A549 (cell line): ENCODE data around the gene CAP2. TPM values are rescaled to one million over a fixed set of nuclear protein-coding genes. Genes with fewer than 3 reads are reported as not detected.

Experiments used
- ATAC-seq, 2 experiments: fragments of 200-7000 bp in 1 of 2; fragments of >200 bp in 1 of 2; cut with Nextera tagmentation in 1 of 2; cut with Tn5 transposase in 1 of 2; 3 replicates each; pipeline versions ENCODE4 v1.8.0 to v1.9.1; 2018 to 2020; ENCODE audit warnings: mild to moderate bottlenecking in 1 of 2, moderate library complexity in 1 of 2
- CTCF ChIA-PET: fragments of 300-600 bp; sonication (Branson Sonifier 250); formaldehyde crosslinking; extraction: SDS; loops from one replicate; lab custom pipeline; 2021; ENCODE audit warnings: antibody characterized with exemption, inconsistent platforms; lab: Yijun Ruan, JAX
- POLR2A ChIA-PET: fragments of 350-600 bp; formaldehyde crosslinking; extraction: SDS; loops from one replicate; lab custom pipeline; 2021; ENCODE audit warnings: antibody characterized with exemption, inconsistent platforms; lab: Yijun Ruan, JAX
- DNase-seq, 2 experiments: peaks; one replicate each; pipeline versions ENCODE4 v3.0.0 to v3.0.0-alpha.2; 2011 to 2016; ENCODE audit warnings: low read depth in 1 of 2, low spot score in 1 of 2
- FAIRE-seq: peaks from 2 replicates; lab custom pipeline; 2011; peaks lifted over from hg19 to GRCh38; lab: Jason Lieb, UNC
- H3K27ac ChIP-seq, 2 experiments: fragments of >200 bp; sonication (Bioruptor Twin); formaldehyde crosslinking; 3 replicates each; pipeline ENCODE4 v1.5.1; 2016 to 2017
- H3K4me1 ChIP-seq: fragments of >200 bp; sonication (Bioruptor Twin); formaldehyde crosslinking; 3 replicates; pipeline ENCODE4 v1.6.1; 2016
- H3K4me2 ChIP-seq: fragments of >200 bp; sonication (Bioruptor Twin); formaldehyde crosslinking; 3 replicates; pipeline ENCODE4 v1.6.1; 2016
- H3K4me3 ChIP-seq: fragments of >200 bp; sonication (Bioruptor Twin); formaldehyde crosslinking; 3 replicates; pipeline ENCODE4 v1.5.1; 2016
- H3K9me3 ChIP-seq: fragments of >200 bp; sonication (Bioruptor Twin); formaldehyde crosslinking; 3 replicates; pipeline ENCODE4 v1.6.1; 2016
- CBX2 ChIP-seq: fragments of 200-600 bp; sonication (generic); IDR thresholded peaks from 2 replicates; pipeline ENCODE4 v1.6.1; 2016; ENCODE audit warnings: low read depth, mild to moderate bottlenecking, borderline replicate concordance
- CBX8 ChIP-seq: fragments of 200-600 bp; sonication (generic); IDR thresholded peaks from 2 replicates; pipeline ENCODE4 v1.6.1; 2016
- CEBPB ChIP-seq, 2 experiments: fragments of >200 bp in 1 of 2; sonication (Bioruptor Twin) in 1 of 2; formaldehyde crosslinking in 1 of 2; IDR thresholded peaks; 2 replicates each; pipeline ENCODE4 v1.6.1; 2012 to 2016
- CHD4 ChIP-seq: fragments of 200-600 bp; sonication (generic); IDR thresholded peaks from 2 replicates; pipeline ENCODE4 v1.6.1; 2016; ENCODE audit warnings: antibody characterized with exemption, mild to moderate bottlenecking, borderline replicate concordance
- EHF ChIP-seq: fragments of 250-450 bp; sonication (Bioruptor Pico); IDR thresholded peaks from 2 replicates; pipeline ENCODE4 v1.5.0; 2020; ENCODE audit warnings: mild to moderate bottlenecking
- ESRRA ChIP-seq: fragments of 150-350 bp; IDR thresholded peaks from 2 replicates; pipeline ENCODE4 v1.6.1; 2014; ENCODE audit warnings: mild to moderate bottlenecking, low read length, borderline replicate concordance
- FOSB ChIP-seq: fragments of 250-450 bp; sonication (Bioruptor Pico); IDR thresholded peaks from 2 replicates; pipeline ENCODE4 v1.5.0; 2020; ENCODE audit warnings: mild to moderate bottlenecking, moderate library complexity
- FOXS1 ChIP-seq: fragments of 250-450 bp; sonication (Bioruptor Pico); IDR thresholded peaks from 2 replicates; pipeline ENCODE4 v1.5.0; 2020; ENCODE audit warnings: mild to moderate bottlenecking, moderate library complexity
- HDAC2 ChIP-seq: fragments of 200-600 bp; sonication (generic); IDR thresholded peaks from 2 replicates; pipeline ENCODE4 v1.6.1; 2016
- HEYL ChIP-seq: fragments of 250-450 bp; sonication (Bioruptor Pico); IDR thresholded peaks from 2 replicates; pipeline ENCODE4 v1.8.0; 2021; ENCODE audit warnings: mild to moderate bottlenecking, moderate library complexity
- HOXA7 ChIP-seq: fragments of 250-450 bp; sonication (Bioruptor Pico); IDR thresholded peaks from 2 replicates; pipeline ENCODE4 v1.5.0; 2020; ENCODE audit warnings: mild to moderate bottlenecking, moderate library complexity
- JUN ChIP-seq, 2 experiments: fragments of >200 bp; sonication (Bioruptor Twin); formaldehyde crosslinking; IDR thresholded peaks; 2 replicates in 1 of 2; 3 replicates in 1 of 2; pipeline ENCODE4 v1.6.1; 2016 to 2017
- KDM1A ChIP-seq: fragments of 200-600 bp; sonication (generic); IDR thresholded peaks from 2 replicates; pipeline ENCODE4 v1.6.1; 2016; ENCODE audit warnings: low read depth, mild to moderate bottlenecking
- KDM5A ChIP-seq: fragments of 200-600 bp; sonication (generic); IDR thresholded peaks from 2 replicates; pipeline ENCODE4 v1.6.1; 2016; ENCODE audit warnings: antibody characterized with exemption, mild to moderate bottlenecking
- MAFK ChIP-seq: fragments of 450-650 bp; IDR thresholded peaks from 2 replicates; pipeline ENCODE4 v1.6.1; 2014; ENCODE audit not compliant: partially characterized antibody
- MAZ ChIP-seq: fragments of 150-350 bp; IDR thresholded peaks from 2 replicates; pipeline ENCODE4 v1.6.1; 2014; ENCODE audit warnings: antibody characterized with exemption, low read depth, low read length, borderline replicate concordance
- MYC ChIP-seq: IDR thresholded peaks from 2 replicates; pipeline ENCODE4 v1.6.1; 2012; ENCODE audit warnings: mild to moderate bottlenecking, inconsistent platforms, low read length, improper control_type of control experiment, borderline replicate concordance
- NR3C1 ChIP-seq: fragments of >200 bp; sonication (Bioruptor Twin); formaldehyde crosslinking; IDR thresholded peaks from 3 replicates; pipeline ENCODE4 v1.6.1; 2017
- POLR2A ChIP-seq: IDR thresholded peaks from 2 replicates; pipeline ENCODE4 v1.6.1; 2012; ENCODE audit warnings: mild to moderate bottlenecking, low read length
- POLR2AphosphoS2 ChIP-seq: conservative IDR thresholded peaks from 2 replicates; pipeline ENCODE4 v1.6.1; 2012; ENCODE audit warnings: low read length, improper control_type of control experiment, inconsistent platforms
- RCOR1 ChIP-seq: fragments of 150-350 bp; IDR thresholded peaks from 2 replicates; pipeline ENCODE4 v1.6.1; 2014; ENCODE audit warnings: antibody characterized with exemption, low read length, low read depth
- RNF2 ChIP-seq: fragments of 200-600 bp; sonication (generic); IDR thresholded peaks from 2 replicates; pipeline ENCODE4 v1.6.1; 2016; ENCODE audit warnings: low read depth, mild to moderate bottlenecking, antibody characterized with exemption, moderate library complexity, borderline replicate concordance
- SREBF2 ChIP-seq: fragments of 450-650 bp; IDR thresholded peaks from 2 replicates; pipeline ENCODE4 v1.6.1; 2014; ENCODE audit warnings: mild to moderate bottlenecking, moderate library complexity
- ZNF302 ChIP-seq: fragments of 250-450 bp; sonication (Bioruptor Pico); IDR thresholded peaks from 2 replicates; pipeline ENCODE4 v1.9.0; 2021; ENCODE audit warnings: inconsistent platforms, mild to moderate bottlenecking, moderate library complexity
- ZSCAN20 ChIP-seq: fragments of 250-450 bp; sonication (Bioruptor Pico); IDR thresholded peaks from 2 replicates; pipeline ENCODE4 v1.8.0; 2022; ENCODE audit warnings: mild to moderate bottlenecking, moderate library complexity
- WGBS: methylation state at CpG from one replicate; pipeline ENCODE4 v1.1.6; 2017; ENCODE audit errors: missing lambda C conversion rate; 5-methylcytosine and 5-hydroxymethylcytosine counted together
- polyA plus RNA-seq, 4 experiments: library from polyadenylated mRNA; depleted of rRNA in 3 of 4; stranded (reverse); fragments of >200 nt; fragmentation: RNase III in 1 of 4; extraction: RNeasy Plus Mini Kit Qiagen cat#74134 plus additional on column Dnase treatment in 1 of 4; gene quantifications; 2 replicates in 3 of 4; 3 replicates in 1 of 4; pipeline ENCODE4 v1.2.3, GENCODE V29; 2011 to 2017
- TF ChIP-seq, protein P1 (sequence below): fragments of 450-650 bp; IDR thresholded peaks from 2 replicates; pipeline ENCODE4 v1.6.1; 2014; ENCODE audit warnings: antibody characterized with exemption
- TF ChIP-seq, protein P2 (sequence below): fragments of 250-450 bp; sonication (Bioruptor Pico); IDR thresholded peaks from 2 replicates; pipeline ENCODE4 v1.5.0; 2020; ENCODE audit warnings: low read depth, mild to moderate bottlenecking, moderate library complexity
- TF ChIP-seq, protein P3 (sequence below): fragments of 250-450 bp; sonication (Bioruptor Pico); IDR thresholded peaks from 2 replicates; pipeline ENCODE4 v1.5.0; 2021; ENCODE audit warnings: mild to moderate bottlenecking, moderate library complexity, borderline replicate concordance
- TF ChIP-seq, protein P4 (sequence below): IDR thresholded peaks from 2 replicates; pipeline ENCODE4 v1.6.1; 2012

CAP2 gene
- polyA plus RNA-seq, 2 of the 4 experiments (the other 2 are of a cell fraction): 27.2 to 43.3 TPM

- no peak for ATAC-seq
- WGBS: 85% methylated on average over 3 of the region's 3 CpGs
- FAIRE-seq: no peak
Observed at GRCh38 chr6:17525637-17526036, 132.2 kb downstream of the CAP2 start.

GRCh38 chr6:17527076-17527475 lies 133.7 kb downstream of the CAP2 start:
- FAIRE-seq: no peak
- H3K9me3 ChIP-seq: no peaks in the 10 kb centered on the region
- no peak for TF ChIP-seq MAZ
- no peak for TF ChIP-seq KDM1A
- TF ChIP-seq RNF2: no peak
- TF ChIP-seq MYC: no peak
- TF ChIP-seq FOXS1 (CRISPR knock-in tag): no peak
- TF ChIP-seq, all 56 proteins: peak for 0
- DNase-seq (no peak), ATAC-seq (no peak)
- 26% methylated on average over 1 of the region's 1 CpG for WGBS
- POLR2A ChIA-PET: no interaction called here
- Histone ChIP-seq H3K4me2 (no peak overlapping the region), H3K27ac (no peak overlapping the region), H3K4me1 (no peaks in the 10 kb centered on the region), H3K4me3 (no peak overlapping the region)
- CTCF ChIA-PET: no interaction called here

More at GRCh38 chr6:17525637-17526036, 132.2 kb downstream of the CAP2 start:
- Histone ChIP-seq H3K9me3 (no peaks in the 10 kb centered on the region), H3K4me2 (no peak overlapping the region)
- DNase-seq: no peak
- TF ChIP-seq FOSB (CRISPR knock-in tag): no peak
- no peak for TF ChIP-seq CHD4
- TF ChIP-seq SREBF2: no peak
- no peak for TF ChIP-seq NR3C1
- TF ChIP-seq ESRRA: no peak
- no peak for TF ChIP-seq HDAC2
- no peak for TF ChIP-seq CBX8
- no peak for TF ChIP-seq EHF (CRISPR knock-in tag)
- TF ChIP-seq, protein P1, sequence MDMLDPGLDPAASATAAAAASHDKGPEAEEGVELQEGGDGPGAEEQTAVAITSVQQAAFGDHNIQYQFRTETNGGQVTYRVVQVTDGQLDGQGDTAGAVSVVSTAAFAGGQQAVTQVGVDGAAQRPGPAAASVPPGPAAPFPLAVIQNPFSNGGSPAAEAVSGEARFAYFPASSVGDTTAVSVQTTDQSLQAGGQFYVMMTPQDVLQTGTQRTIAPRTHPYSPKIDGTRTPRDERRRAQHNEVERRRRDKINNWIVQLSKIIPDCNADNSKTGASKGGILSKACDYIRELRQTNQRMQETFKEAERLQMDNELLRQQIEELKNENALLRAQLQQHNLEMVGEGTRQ: no peak
- TF ChIP-seq ZNF302 (CRISPR knock-in tag): no peak
- TF ChIP-seq, protein P2, sequence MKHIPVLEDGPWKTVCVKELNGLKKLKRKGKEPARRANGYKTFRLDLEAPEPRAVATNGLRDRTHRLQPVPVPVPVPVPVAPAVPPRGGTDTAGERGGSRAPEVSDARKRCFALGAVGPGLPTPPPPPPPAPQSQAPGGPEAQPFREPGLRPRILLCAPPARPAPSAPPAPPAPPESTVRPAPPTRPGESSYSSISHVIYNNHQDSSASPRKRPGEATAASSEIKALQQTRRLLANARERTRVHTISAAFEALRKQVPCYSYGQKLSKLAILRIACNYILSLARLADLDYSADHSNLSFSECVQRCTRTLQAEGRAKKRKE: no peak
- TF ChIP-seq, all 56 proteins: peak for 0
- Histone ChIP-seq H3K4me1 (no peaks in the 10 kb centered on the region), H3K4me3 (no peak overlapping the region), H3K27ac (no peak overlapping the region)
- ChIA-PET CTCF (interaction anchor here (0.6 kb wide), 2 partner anchors 120 to 356 kb away, joined by 3 read pairs; no protein-coding TSS in a partner anchor), POLR2A (no interaction called here)

- no peak for FAIRE-seq
- TF ChIP-seq HOXA7 (no peak), KDM5A (no peak), RCOR1 (no peak), JUN (IDR thresholded peaks at IDR 0.05) (no peak), MAFK (no peak), ZSCAN20 (no peak), MAZ (no peak), POLR2A (no peak), FOXS1 (CRISPR knock-in tag) (no peak), POLR2AphosphoS2 (no peak), RNF2 (no peak), HEYL (no peak), MYC (no peak), HDAC2 (no peak), KDM1A (no peak), CBX2 (no peak), CEBPB (IDR thresholded peaks at IDR 0.05) (no peak), ESRRA (no peak)
- TF ChIP-seq, protein P3, sequence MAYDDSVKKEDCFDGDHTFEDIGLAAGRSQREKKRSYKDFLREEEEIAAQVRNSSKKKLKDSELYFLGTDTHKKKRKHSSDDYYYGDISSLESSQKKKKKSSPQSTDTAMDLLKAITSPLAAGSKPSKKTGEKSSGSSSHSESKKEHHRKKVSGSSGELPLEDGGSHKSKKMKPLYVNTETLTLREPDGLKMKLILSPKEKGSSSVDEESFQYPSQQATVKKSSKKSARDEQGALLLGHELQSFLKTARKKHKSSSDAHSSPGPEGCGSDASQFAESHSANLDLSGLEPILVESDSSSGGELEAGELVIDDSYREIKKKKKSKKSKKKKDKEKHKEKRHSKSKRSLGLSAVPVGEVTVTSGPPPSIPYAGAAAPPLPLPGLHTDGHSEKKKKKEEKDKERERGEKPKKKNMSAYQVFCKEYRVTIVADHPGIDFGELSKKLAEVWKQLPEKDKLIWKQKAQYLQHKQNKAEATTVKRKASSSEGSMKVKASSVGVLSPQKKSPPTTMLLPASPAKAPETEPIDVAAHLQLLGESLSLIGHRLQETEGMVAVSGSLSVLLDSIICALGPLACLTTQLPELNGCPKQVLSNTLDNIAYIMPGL (CRISPR knock-in tag): no peak
- TF ChIP-seq, protein P4, sequence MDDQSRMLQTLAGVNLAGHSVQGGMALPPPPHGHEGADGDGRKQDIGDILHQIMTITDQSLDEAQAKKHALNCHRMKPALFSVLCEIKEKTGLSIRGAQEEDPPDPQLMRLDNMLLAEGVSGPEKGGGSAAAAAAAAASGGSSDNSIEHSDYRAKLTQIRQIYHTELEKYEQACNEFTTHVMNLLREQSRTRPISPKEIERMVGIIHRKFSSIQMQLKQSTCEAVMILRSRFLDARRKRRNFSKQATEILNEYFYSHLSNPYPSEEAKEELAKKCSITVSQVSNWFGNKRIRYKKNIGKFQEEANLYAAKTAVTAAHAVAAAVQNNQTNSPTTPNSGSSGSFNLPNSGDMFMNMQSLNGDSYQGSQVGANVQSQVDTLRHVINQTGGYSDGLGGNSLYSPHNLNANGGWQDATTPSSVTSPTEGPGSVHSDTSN: no peak
- WGBS: 73% methylated on average over 3 of the region's 3 CpGs
- CTCF ChIA-PET: interaction anchor here (0.9 kb wide), 1 partner anchor 9 kb away, joined by 3 read pairs; no protein-coding TSS in a partner anchor
- H3K27ac ChIP-seq: no peak overlapping the region
- no peak overlapping the region for H3K4me3 ChIP-seq
- H3K4me1 ChIP-seq: no peaks in the 10 kb centered on the region
- POLR2A ChIA-PET: no interaction called here
- no peak overlapping the region for H3K4me2 ChIP-seq
- no peak for ATAC-seq
- DNase-seq: no peak
- H3K9me3 ChIP-seq: no peaks in the 10 kb centered on the region
Observed at GRCh38 chr6:17530321-17530835, 137.0 kb downstream of the CAP2 start.
